Measurements from ENCODE around the gene TSPAN15.

TSPAN15 gene

DNA sequence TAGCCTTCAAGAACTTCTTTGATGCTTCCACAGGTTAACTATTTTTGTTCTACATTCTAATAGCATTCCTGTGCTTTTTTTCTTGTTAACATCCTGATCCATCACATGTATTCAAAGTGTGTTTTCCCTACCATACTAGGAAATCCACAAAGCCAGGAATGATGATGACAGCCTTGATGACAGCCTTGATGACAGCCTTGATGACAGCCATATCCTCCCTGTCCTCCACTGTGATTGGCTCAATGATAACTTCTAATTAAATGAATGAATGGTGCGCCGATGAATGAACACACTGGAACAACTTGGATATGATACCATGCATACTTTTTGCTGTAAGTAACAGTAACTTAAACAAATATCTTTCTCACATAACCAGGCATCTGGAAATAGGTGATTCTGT is 26.2 kb upstream of the TSPAN15 start:
- DNase-seq (ENCODE audit: extremely low read depth, insufficient read length) = no peak
- no peaks in the 10 kb centered on the region for H3K27me3 ChIP-seq (replicated peaks; ENCODE audit: control insufficient read depth, insufficient read depth, low read length)

DNA sequence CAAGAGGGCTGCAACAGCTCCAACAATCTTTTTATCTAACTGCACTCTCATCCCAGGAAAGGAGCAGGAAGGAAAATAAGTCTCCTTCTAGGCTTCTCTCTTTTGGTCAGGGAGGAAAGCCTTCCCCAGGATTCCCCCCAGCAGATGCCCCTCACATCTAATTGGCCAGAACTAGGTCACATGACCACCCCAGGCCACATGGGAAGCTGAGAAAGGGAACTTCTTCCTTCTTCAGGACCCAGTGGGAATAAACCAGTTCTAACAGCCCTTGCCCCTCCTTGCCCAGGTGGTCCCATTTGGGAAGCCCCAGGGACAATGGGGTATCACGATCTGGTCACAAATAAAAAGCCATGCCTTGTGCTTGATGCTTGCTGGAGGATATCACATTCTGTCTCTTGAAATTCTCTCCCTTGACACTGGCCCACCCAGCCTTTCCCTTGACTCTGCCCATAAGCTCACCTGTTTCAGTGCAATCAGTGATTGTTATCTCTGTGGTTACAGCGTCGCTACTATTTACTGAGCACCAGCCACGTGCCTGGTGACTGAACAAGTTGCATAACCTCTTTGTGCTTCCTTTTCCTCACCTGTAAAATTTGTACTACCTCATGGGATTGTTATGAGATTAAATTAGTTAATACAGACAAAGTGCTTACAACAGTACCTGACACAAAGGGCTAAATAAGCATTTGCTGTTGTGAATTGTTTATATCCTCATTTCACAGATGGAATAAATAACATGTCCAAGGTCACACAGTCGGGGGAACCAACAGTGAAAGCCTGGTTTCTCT is 25.6 kb upstream of the TSPAN15 start:
- Histone ChIP-seq H3K36me3 (ENCODE audit: control insufficient read depth, insufficient read depth, low read length) (no peaks in the 10 kb centered on the region), H3K4me3 (replicated peaks; ENCODE audit: low read depth, low read length) (no peak overlapping the region), H3K27me3 (replicated peaks; ENCODE audit: control insufficient read depth, insufficient read depth, low read length) (no peaks in the 10 kb centered on the region)
- no peak for DNase-seq (ENCODE audit: extremely low read depth, insufficient read length)
- TF ChIP-seq, protein P1, sequence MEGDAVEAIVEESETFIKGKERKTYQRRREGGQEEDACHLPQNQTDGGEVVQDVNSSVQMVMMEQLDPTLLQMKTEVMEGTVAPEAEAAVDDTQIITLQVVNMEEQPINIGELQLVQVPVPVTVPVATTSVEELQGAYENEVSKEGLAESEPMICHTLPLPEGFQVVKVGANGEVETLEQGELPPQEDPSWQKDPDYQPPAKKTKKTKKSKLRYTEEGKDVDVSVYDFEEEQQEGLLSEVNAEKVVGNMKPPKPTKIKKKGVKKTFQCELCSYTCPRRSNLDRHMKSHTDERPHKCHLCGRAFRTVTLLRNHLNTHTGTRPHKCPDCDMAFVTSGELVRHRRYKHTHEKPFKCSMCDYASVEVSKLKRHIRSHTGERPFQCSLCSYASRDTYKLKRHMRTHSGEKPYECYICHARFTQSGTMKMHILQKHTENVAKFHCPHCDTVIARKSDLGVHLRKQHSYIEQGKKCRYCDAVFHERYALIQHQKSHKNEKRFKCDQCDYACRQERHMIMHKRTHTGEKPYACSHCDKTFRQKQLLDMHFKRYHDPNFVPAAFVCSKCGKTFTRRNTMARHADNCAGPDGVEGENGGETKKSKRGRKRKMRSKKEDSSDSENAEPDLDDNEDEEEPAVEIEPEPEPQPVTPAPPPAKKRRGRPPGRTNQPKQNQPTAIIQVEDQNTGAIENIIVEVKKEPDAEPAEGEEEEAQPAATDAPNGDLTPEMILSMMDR (IDR thresholded peaks at IDR 0.05; ENCODE audit: insufficient read depth, low read length, poor library complexity, severe bottlenecking) = no peak

More for the DNA sequence above, 26.2 kb upstream of the TSPAN15 start:
- no peak overlapping the region for H3K4me3 ChIP-seq (replicated peaks; ENCODE audit: low read depth, low read length)
- H3K36me3 ChIP-seq (ENCODE audit: control insufficient read depth, insufficient read depth, low read length) = no peaks in the 10 kb centered on the region
- TF ChIP-seq, protein P1 (IDR thresholded peaks at IDR 0.05; ENCODE audit: insufficient read depth, low read length, poor library complexity, severe bottlenecking) = no peak

DNA sequence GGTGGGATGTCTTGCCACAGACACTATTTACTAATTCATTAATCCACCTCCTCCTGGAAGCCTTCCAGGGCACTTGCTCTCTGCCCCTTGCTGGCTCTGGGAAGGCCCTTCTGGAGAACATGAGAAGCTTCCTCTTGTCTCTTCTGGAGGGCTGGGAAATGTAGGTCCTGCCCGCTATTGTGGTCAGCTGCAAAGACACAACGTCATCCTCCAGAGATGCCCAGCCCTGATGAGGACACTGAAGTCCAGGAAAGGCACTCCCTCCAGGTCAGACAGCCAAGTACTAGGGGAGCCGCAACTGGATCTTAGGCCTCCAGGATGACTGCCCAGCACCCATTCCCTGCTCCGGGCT is 24.9 kb upstream of the TSPAN15 start:
- TF ChIP-seq, protein P1 (IDR thresholded peaks at IDR 0.05; ENCODE audit: insufficient read depth, low read length, poor library complexity, severe bottlenecking) = no peak
- no peaks in the 10 kb centered on the region for H3K36me3 ChIP-seq (ENCODE audit: control insufficient read depth, insufficient read depth, low read length)
- H3K27me3 ChIP-seq (replicated peaks; ENCODE audit: control insufficient read depth, insufficient read depth, low read length) = no peaks in the 10 kb centered on the region
- H3K4me3 ChIP-seq (replicated peaks; ENCODE audit: low read depth, low read length) = no peak overlapping the region
- DNase-seq (ENCODE audit: extremely low read depth, insufficient read length) = no peak

DNA sequence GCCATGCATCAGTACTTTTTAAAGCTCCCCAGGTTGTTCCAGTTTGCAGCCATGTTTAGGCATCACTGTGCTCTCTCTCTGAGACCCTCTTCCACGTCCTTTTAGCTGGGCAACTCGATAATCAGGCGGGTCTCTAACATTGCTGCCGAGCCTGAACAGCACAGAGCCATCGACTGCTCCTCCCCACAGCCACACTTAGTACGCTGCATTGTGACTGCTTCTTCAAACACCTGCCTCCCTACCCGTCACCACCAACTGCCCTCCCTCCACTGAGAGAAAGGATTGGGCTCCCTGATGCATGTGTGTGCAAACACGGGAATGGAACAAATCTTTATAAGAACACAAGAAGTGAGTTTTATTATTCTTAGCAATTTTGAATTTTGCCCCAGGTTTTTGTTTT is 23.1 kb upstream of the TSPAN15 start:
- TF ChIP-seq, protein P1 (IDR thresholded peaks at IDR 0.05; ENCODE audit: insufficient read depth, low read length, poor library complexity, severe bottlenecking) = no peak
- no peak overlapping the region for H3K4me3 ChIP-seq (replicated peaks; ENCODE audit: low read depth, low read length)
- H3K27me3 ChIP-seq (replicated peaks; ENCODE audit: control insufficient read depth, insufficient read depth, low read length) = no peaks in the 10 kb centered on the region
- no peaks in the 10 kb centered on the region for H3K36me3 ChIP-seq (ENCODE audit: control insufficient read depth, insufficient read depth, low read length)
- DNase-seq (ENCODE audit: extremely low read depth, insufficient read length) = no peak

DNA sequence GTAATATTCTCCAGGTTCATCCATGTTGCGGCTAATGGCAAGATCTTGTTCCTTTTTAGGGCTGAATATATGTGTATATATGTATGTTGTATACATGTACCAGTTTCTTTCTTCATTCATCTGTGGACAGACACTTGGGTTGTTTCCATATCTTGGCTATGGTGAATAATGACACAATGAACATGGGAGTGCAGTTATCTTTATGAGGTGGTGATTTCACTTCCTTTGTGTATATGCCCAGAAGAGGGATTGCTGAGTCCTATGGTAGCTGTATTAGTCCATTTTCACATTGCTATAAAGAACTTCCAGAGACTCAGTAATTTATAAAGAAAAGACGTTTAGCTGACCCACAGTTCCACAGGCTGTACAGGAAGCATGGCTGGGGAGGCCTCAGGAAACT is 17.1 kb upstream of the TSPAN15 start:
- Histone ChIP-seq H3K4me3 (replicated peaks; ENCODE audit: low read depth, low read length) (no peak overlapping the region), H3K27me3 (replicated peaks; ENCODE audit: control insufficient read depth, insufficient read depth, low read length) (no peaks in the 10 kb centered on the region), H3K36me3 (ENCODE audit: control insufficient read depth, insufficient read depth, low read length) (no peaks in the 10 kb centered on the region)
- DNase-seq (ENCODE audit: extremely low read depth, insufficient read length) = no peak
- TF ChIP-seq, protein P1 (IDR thresholded peaks at IDR 0.05; ENCODE audit: insufficient read depth, low read length, poor library complexity, severe bottlenecking) = no peak

DNA sequence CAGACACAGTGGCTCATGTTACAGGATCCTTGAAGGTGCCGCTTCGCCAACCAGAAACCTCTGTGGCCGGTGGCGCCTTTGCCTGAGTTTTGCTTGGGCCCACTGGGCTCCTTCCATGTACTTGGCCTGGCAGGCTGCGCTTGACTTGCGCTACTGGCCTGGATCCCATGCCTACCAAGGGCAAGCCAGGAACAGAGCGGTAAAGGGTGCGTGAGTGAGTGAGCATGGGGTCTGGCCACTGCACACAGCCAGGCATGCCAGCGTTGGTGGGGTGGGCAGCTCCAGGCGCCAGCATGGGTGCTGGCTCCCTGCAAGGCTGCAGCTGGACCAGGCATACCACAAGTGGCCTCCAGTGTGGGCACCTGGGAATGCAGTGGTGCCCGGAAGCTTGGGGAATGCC is 16.3 kb upstream of the TSPAN15 start:
- TF ChIP-seq, protein P1 (IDR thresholded peaks at IDR 0.05; ENCODE audit: insufficient read depth, low read length, poor library complexity, severe bottlenecking) = no peak

More for the DNA sequence above, 16.3 kb upstream of the TSPAN15 start:
- Histone ChIP-seq H3K4me3 (replicated peaks; ENCODE audit: low read depth, low read length) (no peak overlapping the region), H3K27me3 (replicated peaks; ENCODE audit: control insufficient read depth, insufficient read depth, low read length) (no peaks in the 10 kb centered on the region), H3K36me3 (ENCODE audit: control insufficient read depth, insufficient read depth, low read length) (no peaks in the 10 kb centered on the region)
- DNase-seq (ENCODE audit: extremely low read depth, insufficient read length) = no peak

Measured in GM06990 (cell line).